ENCODE results near the gene RBBP6.

RBBP6 gene

DNA sequence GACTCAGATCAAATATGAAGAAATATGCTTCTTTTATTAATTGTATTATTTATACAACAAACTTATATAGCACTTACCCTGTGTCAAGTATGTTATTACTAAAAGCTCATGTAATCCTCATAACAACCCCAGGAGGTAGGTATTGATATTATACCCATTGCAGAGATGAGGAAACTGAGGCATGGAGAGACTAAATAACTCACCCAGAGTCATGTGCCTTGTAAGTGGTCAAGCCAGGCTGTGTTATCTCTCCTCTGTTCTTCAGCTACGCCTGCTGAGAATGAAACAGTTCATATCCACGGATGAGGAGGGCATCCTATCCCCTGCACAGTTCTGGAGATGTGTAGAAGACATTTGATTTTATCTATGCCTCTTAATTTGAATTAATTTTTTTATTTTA lies 78.1 kb downstream of the RBBP6 start:
- no peaks in the 10 kb centered on the region for H3K9me3 ChIP-seq (ENCODE audit: control insufficient read depth, low read length)

More for the DNA sequence above, 78.1 kb downstream of the RBBP6 start:
- Histone ChIP-seq H3K36me3 (ENCODE audit: control insufficient read depth, insufficient read depth, low read length) (no peaks in the 10 kb centered on the region), H3K27ac (ENCODE audit: insufficient read depth, low read depth, low read length, poor library complexity, severe bottlenecking) (no peak overlapping the region), H3K4me1 (ENCODE audit: control insufficient read depth, insufficient read depth, low read length) (no peaks in the 10 kb centered on the region), H3K4me3 (ENCODE audit: insufficient read depth, low read depth, low read length) (no peak overlapping the region), H3K27me3 (ENCODE audit: control insufficient read depth, insufficient read depth, low read length, poor library complexity, severe bottlenecking) (no peaks in the 10 kb centered on the region)
- WGBS, 2 experiments: 81 to 100% methylated on average over 1 to 2 of the region's 2 CpGs

All from ectodermal cell (in vitro differentiated cells).